HCT116 (cell line): ENCODE measurements around the gene SPDYE1. TPM values are rescaled to one million over a fixed set of nuclear protein-coding genes. Genes with fewer than 3 reads are reported as not detected.

ENCODE experiments used
- ATAC-seq: fragments of 200-7000 bp; cut with Tn5 transposase; 2 replicates; pipeline ENCODE4 v1.9.1; 2020; ENCODE audit warnings: mild to moderate bottlenecking, moderate library complexity
- BruUV-seq: library from RNA; stranded (reverse); fragments of 400-500 nt; replicated peaks from 2 replicates; lab custom pipeline; 2021; lab: Mats Ljungman, UMichigan
- CTCF ChIA-PET: fragments of 300-600 bp; sonication (Branson Sonifier 250); formaldehyde crosslinking; loops from one replicate; lab custom pipeline; 2021; ENCODE audit warnings: antibody characterized with exemption; lab: Charles Lee
- POLR2A ChIA-PET: fragments of 300-600, 350-600 bp; sonication (Branson Sonifier 250); formaldehyde crosslinking; loops from one replicate; lab custom pipeline; 2021; ENCODE audit warnings: antibody characterized with exemption; lab: Charles Lee
- RAD21 ChIA-PET, 2 experiments: fragments of 300-600 bp; sonication (Branson Sonifier 250); formaldehyde crosslinking; loops; one replicate each; lab custom pipeline; 2023; ENCODE audit warnings: low total read pairs in 2 of 2; ENCODE audit not compliant: uncharacterized antibody in 2 of 2, unreplicated experiment in 2 of 2, low non-redundant PET in 1 of 2; lab: Charles Lee
- DNase-seq: peaks from one replicate; pipeline ENCODE4 v3.0.0-alpha.2; 2010; ENCODE audit warnings: low read depth, low spot score
- H2AFZ ChIP-seq: fragments of 200-600 bp; shearing (Covaris generic), sonication (generic); 2 replicates; pipeline ENCODE4 v1.6.1; 2017; ENCODE audit warnings: low read depth, mixed run types, mixed read lengths, antibody characterized with exemption, low read length; ENCODE audit not compliant: poor library complexity, severe bottlenecking
- H3K27ac ChIP-seq: 2 replicates; pipeline ENCODE4 v1.5.1; 2012; ENCODE audit warnings: low read depth, low read length
- H3K27me3 ChIP-seq: fragments of 200-600 bp; sonication (generic); 2 replicates; pipeline ENCODE4 v1.6.1; 2016; ENCODE audit warnings: mixed run types, low read length, mixed read lengths; ENCODE audit not compliant: insufficient read depth
- H3K36me3 ChIP-seq, 2 experiments: fragments of 200-500 bp in 1 of 2; fragments of 200-600 bp in 1 of 2; sonication (Bioruptor generic) in 1 of 2; sonication (generic) in 1 of 2; 2 replicates each; pipeline versions ENCODE4 v1.5.1 to v1.6.1; 2014 to 2016; ENCODE audit warnings: low read length in 2 of 2, inconsistent platforms in 1 of 2, mixed read lengths in 1 of 2, mixed run types in 1 of 2; ENCODE audit not compliant: insufficient read depth in 2 of 2, control insufficient read depth in 1 of 2
- H3K4me1 ChIP-seq, 2 experiments: fragments of 200-600 bp in 1 of 2; sonication (generic) in 1 of 2; 2 replicates each; pipeline versions ENCODE4 v1.5.1 to v1.6.1; 2012 to 2017; ENCODE audit warnings: low read length in 2 of 2, inconsistent platforms in 1 of 2, mild to moderate bottlenecking in 1 of 2, mixed read lengths in 1 of 2, mixed run types in 1 of 2, moderate library complexity in 1 of 2; ENCODE audit not compliant: insufficient read depth in 2 of 2, control insufficient read depth in 1 of 2
- H3K4me2 ChIP-seq: fragments of 200-600 bp; sonication (generic); 2 replicates; pipeline ENCODE4 v1.6.1; 2017; ENCODE audit warnings: mixed run types, low read length, mixed read lengths
- H3K4me3 ChIP-seq, 2 experiments: fragments of 200-600 bp in 1 of 2; sonication (generic) in 1 of 2; replicated peaks in 1 of 2; 2 replicates each; pipeline ENCODE4 v1.5.1; 2011 to 2016; ENCODE audit warnings: low read length in 2 of 2, control low read depth in 1 of 2, low read depth in 1 of 2, mild to moderate bottlenecking in 1 of 2, mixed read lengths in 1 of 2, mixed run types in 1 of 2
- H3K79me2 ChIP-seq: fragments of 200-600 bp; sonication (generic); 2 replicates; pipeline ENCODE4 v1.6.1; 2017; ENCODE audit warnings: mild to moderate bottlenecking, mixed run types, low read length, moderate library complexity, mixed read lengths; ENCODE audit not compliant: insufficient read depth
- H3K9ac ChIP-seq: fragments of 200-600 bp; sonication (generic); 2 replicates; pipeline ENCODE4 v1.6.1; 2016; ENCODE audit warnings: low read length, mixed read lengths
- H3K9me2 ChIP-seq: fragments of 200-600 bp; sonication (generic), shearing (Covaris generic); 2 replicates; pipeline ENCODE4 v1.6.1; 2017; ENCODE audit warnings: mixed run types, mild to moderate bottlenecking, moderate library complexity; ENCODE audit not compliant: insufficient read depth
- H3K9me3 ChIP-seq, 2 experiments: fragments of 200-500 bp in 1 of 2; fragments of 200-600 bp in 1 of 2; sonication (Bioruptor generic) in 1 of 2; sonication (generic) in 1 of 2; 2 replicates each; pipeline ENCODE4 v1.6.1; 2014 to 2017; ENCODE audit warnings: low read length in 2 of 2, mixed read lengths in 2 of 2, inconsistent platforms in 1 of 2, low read depth in 1 of 2, mild to moderate bottlenecking in 1 of 2, mixed run types in 1 of 2, moderate library complexity in 1 of 2; ENCODE audit not compliant: control insufficient read depth in 1 of 2, insufficient read depth in 1 of 2
- H4K20me1 ChIP-seq: fragments of 200-600 bp; sonication (generic), shearing (Covaris generic); 2 replicates; pipeline ENCODE4 v1.6.1; 2017; ENCODE audit warnings: mixed run types, mild to moderate bottlenecking, moderate library complexity; ENCODE audit not compliant: insufficient read depth
- CBX3 ChIP-seq: IDR thresholded peaks from 2 replicates; pipeline ENCODE4 v1.6.1; 2012; ENCODE audit warnings: low read depth
- CEBPB ChIP-seq: IDR thresholded peaks from 2 replicates; pipeline ENCODE4 v1.6.1; 2012; ENCODE audit warnings: low read depth
- EGR1 ChIP-seq: IDR thresholded peaks from 2 replicates; pipeline ENCODE4 v1.6.1; 2012; ENCODE audit warnings: low read depth
- ELF1 ChIP-seq: IDR thresholded peaks from 2 replicates; pipeline ENCODE4 v1.6.1; 2012; ENCODE audit warnings: low read depth, borderline replicate concordance
- EZH2 ChIP-seq: fragments of 200-600 bp; sonication (generic); IDR thresholded peaks from 2 replicates; pipeline ENCODE4 v1.6.1; 2017; ENCODE audit warnings: antibody characterized with exemption, mixed run types
- JUND ChIP-seq: IDR thresholded peaks from 2 replicates; pipeline ENCODE4 v1.6.1; 2012
- POLR2AphosphoS5 ChIP-seq: IDR thresholded peaks from 2 replicates; pipeline ENCODE4 v1.6.1; 2011; ENCODE audit warnings: mild to moderate bottlenecking, low read depth, low read length, moderate library complexity
- RAD21 ChIP-seq: IDR thresholded peaks from 2 replicates; pipeline ENCODE4 v1.6.1; 2012; ENCODE audit warnings: low read depth, mild to moderate bottlenecking
- SP1 ChIP-seq: IDR thresholded peaks from 2 replicates; pipeline ENCODE4 v1.6.1; 2012; ENCODE audit warnings: low read depth
- TCF7L2 ChIP-seq: IDR thresholded peaks from 2 replicates; pipeline ENCODE4 v1.7.0; 2011; ENCODE audit warnings: borderline replicate concordance, inconsistent platforms; ENCODE audit not compliant: insufficient read depth, insufficient read length; ENCODE audit errors: extremely low read depth
- YY1 ChIP-seq: IDR thresholded peaks from 2 replicates; pipeline ENCODE4 v1.6.1; 2011; ENCODE audit warnings: low read length, low read depth, moderate library complexity, mild to moderate bottlenecking; ENCODE audit not compliant: insufficient replicate concordance; ENCODE audit errors: extremely low read depth
- ZFX ChIP-seq: fragments of 450-650 bp; IDR thresholded peaks from 2 replicates; pipeline ENCODE4 v1.6.1; 2017
- intact Hi-C: fragments of 100-400 bp; cut with micrococcal nuclease; formaldehyde crosslinking; loops from 2 replicates; pipeline ENCODE4 v1.10.0; 2022
- total RNA-seq: library from RNA; stranded (reverse); gene quantifications from one replicate; pipeline ENCODE4 v1.2.1, GENCODE V29; 2021; ENCODE audit not compliant: unreplicated experiment
- TF ChIP-seq, protein P1 (sequence below): IDR thresholded peaks from 2 replicates; pipeline ENCODE4 v1.6.1; 2011; ENCODE audit warnings: mild to moderate bottlenecking, low read length, moderate library complexity; ENCODE audit not compliant: insufficient replicate concordance; ENCODE audit errors: extremely low read depth
- TF ChIP-seq, protein P2 (sequence below): IDR thresholded peaks from 2 replicates; pipeline ENCODE4 v1.6.1; 2012; ENCODE audit warnings: low read depth
- TF ChIP-seq, protein P3 (sequence below), 3 experiments: fragments of 200-600 bp in 1 of 3; sonication (generic) in 1 of 3; IDR thresholded peaks in 2 of 3; conservative IDR thresholded peaks in 1 of 3; 2 replicates each; pipeline ENCODE4 v1.5.1; 2012 to 2017; ENCODE audit warnings: low read depth in 2 of 3, low read length in 2 of 3, antibody characterized with exemption in 1 of 3, borderline replicate concordance in 1 of 3, control low read depth in 1 of 3, mild to moderate bottlenecking in 1 of 3, mixed read lengths in 1 of 3, mixed run types in 1 of 3, moderate library complexity in 1 of 3; ENCODE audit not compliant: insufficient read depth in 1 of 3
- TF ChIP-seq, protein P4 (sequence below): IDR thresholded peaks from 2 replicates; pipeline ENCODE4 v1.6.1; 2012

Gene SPDYE1
- total RNA-seq, 1 experiment from 2014 or later = not detected

DNA sequence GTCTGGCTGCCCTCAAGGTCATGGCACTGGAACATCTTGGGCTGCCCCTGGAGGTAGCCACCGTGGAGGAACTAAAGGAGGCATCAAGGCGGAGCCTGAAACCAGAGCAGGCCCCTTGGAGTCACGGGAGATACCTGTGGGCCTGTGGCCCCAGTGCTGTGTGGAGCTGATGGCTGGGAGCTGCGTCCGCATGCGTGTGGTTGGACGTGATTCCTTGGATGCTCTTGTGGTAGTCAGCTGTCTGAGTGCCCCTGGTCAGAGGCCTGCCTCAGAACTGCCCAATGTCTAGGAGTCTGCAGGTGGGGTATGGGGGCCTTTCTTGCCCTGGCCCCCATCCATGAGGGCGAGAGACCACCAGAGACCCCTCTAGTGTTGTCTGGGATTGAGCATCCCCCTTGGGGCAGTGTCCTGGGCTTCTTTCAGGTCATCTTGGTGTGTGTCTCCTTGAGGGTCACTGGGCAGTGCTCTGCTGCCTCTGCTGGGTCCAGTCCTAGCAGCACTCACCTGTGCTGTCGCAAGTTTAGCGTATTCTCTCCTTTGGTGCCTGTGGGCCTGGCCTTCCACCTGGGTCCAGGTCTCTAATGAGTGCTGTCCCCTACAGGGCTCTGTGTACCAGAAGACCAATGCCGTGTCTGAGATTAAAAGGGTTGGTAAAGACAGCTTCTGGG lies 59.6 kb downstream of the SPDYE1 start:
- no peaks in the 10 kb centered on the region for H3K79me2 ChIP-seq
- RAD21 ChIA-PET = no interaction called here
- no peaks in the 10 kb centered on the region for H3K9me3 ChIP-seq
- intact Hi-C loops = no loop called here
- H3K9me2 ChIP-seq = no peaks in the 10 kb centered on the region
- ATAC-seq (no peak), DNase-seq (no peak)
- POLR2A ChIA-PET = no interaction called here
- no peak overlapping the region for H3K27ac ChIP-seq
- H4K20me1 ChIP-seq = no peaks in the 10 kb centered on the region
- no peak overlapping the region for H3K9ac ChIP-seq
- peaks cover 28 to 48% of the 10 kb centered on the region in 2 experiments for H3K36me3 ChIP-seq
- no peak overlapping the region for H3K4me2 ChIP-seq
- BruUV-seq = no TSS peak
- CTCF ChIA-PET = no interaction called here
- no peak overlapping the region for H3K4me3 ChIP-seq
- no peak for TF ChIP-seq ELF1
- no peak for TF ChIP-seq SP1
- no peak for TF ChIP-seq EZH2
- TF ChIP-seq, protein P1, sequence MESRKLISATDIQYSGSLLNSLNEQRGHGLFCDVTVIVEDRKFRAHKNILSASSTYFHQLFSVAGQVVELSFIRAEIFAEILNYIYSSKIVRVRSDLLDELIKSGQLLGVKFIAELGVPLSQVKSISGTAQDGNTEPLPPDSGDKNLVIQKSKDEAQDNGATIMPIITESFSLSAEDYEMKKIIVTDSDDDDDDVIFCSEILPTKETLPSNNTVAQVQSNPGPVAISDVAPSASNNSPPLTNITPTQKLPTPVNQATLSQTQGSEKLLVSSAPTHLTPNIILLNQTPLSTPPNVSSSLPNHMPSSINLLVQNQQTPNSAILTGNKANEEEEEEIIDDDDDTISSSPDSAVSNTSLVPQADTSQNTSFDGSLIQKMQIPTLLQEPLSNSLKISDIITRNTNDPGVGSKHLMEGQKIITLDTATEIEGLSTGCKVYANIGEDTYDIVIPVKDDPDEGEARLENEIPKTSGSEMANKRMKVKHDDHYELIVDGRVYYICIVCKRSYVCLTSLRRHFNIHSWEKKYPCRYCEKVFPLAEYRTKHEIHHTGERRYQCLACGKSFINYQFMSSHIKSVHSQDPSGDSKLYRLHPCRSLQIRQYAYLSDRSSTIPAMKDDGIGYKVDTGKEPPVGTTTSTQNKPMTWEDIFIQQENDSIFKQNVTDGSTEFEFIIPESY = no peak
- no peak for TF ChIP-seq RAD21
- no peak for TF ChIP-seq CEBPB
- no peak for TF ChIP-seq EGR1
- TF ChIP-seq, protein P2, sequence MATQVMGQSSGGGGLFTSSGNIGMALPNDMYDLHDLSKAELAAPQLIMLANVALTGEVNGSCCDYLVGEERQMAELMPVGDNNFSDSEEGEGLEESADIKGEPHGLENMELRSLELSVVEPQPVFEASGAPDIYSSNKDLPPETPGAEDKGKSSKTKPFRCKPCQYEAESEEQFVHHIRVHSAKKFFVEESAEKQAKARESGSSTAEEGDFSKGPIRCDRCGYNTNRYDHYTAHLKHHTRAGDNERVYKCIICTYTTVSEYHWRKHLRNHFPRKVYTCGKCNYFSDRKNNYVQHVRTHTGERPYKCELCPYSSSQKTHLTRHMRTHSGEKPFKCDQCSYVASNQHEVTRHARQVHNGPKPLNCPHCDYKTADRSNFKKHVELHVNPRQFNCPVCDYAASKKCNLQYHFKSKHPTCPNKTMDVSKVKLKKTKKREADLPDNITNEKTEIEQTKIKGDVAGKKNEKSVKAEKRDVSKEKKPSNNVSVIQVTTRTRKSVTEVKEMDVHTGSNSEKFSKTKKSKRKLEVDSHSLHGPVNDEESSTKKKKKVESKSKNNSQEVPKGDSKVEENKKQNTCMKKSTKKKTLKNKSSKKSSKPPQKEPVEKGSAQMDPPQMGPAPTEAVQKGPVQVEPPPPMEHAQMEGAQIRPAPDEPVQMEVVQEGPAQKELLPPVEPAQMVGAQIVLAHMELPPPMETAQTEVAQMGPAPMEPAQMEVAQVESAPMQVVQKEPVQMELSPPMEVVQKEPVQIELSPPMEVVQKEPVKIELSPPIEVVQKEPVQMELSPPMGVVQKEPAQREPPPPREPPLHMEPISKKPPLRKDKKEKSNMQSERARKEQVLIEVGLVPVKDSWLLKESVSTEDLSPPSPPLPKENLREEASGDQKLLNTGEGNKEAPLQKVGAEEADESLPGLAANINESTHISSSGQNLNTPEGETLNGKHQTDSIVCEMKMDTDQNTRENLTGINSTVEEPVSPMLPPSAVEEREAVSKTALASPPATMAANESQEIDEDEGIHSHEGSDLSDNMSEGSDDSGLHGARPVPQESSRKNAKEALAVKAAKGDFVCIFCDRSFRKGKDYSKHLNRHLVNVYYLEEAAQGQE = no peak
- TF ChIP-seq, protein P3, sequence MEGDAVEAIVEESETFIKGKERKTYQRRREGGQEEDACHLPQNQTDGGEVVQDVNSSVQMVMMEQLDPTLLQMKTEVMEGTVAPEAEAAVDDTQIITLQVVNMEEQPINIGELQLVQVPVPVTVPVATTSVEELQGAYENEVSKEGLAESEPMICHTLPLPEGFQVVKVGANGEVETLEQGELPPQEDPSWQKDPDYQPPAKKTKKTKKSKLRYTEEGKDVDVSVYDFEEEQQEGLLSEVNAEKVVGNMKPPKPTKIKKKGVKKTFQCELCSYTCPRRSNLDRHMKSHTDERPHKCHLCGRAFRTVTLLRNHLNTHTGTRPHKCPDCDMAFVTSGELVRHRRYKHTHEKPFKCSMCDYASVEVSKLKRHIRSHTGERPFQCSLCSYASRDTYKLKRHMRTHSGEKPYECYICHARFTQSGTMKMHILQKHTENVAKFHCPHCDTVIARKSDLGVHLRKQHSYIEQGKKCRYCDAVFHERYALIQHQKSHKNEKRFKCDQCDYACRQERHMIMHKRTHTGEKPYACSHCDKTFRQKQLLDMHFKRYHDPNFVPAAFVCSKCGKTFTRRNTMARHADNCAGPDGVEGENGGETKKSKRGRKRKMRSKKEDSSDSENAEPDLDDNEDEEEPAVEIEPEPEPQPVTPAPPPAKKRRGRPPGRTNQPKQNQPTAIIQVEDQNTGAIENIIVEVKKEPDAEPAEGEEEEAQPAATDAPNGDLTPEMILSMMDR (IDR thresholded peaks at IDR 0.05 in 2 of 3, conservative IDR thresholded peaks at IDR 0.05 in 1 of 3; ENCODE audit: borderline replicate concordance in 1 of 3, insufficient read depth in 1 of 3, low read depth in 2 of 3, low read length in 2 of 3) = no peak
- TF ChIP-seq JUND = no peak
- no peak for TF ChIP-seq POLR2AphosphoS5
- TF ChIP-seq YY1 = no peak
- TF ChIP-seq CBX3 = no peak
- TF ChIP-seq ZFX = no peak
- TF ChIP-seq, protein P4, sequence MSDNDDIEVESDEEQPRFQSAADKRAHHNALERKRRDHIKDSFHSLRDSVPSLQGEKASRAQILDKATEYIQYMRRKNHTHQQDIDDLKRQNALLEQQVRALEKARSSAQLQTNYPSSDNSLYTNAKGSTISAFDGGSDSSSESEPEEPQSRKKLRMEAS = no peak
- no peak for TF ChIP-seq TCF7L2
- no peaks in the 10 kb centered on the region for H3K27me3 ChIP-seq
- no peak overlapping the region for H2AFZ ChIP-seq
- H3K4me1 ChIP-seq = no peaks in the 10 kb centered on the region
